HL-60 (cell line): Measurements from ENCODE around the gene SLC25A23.

ENCODE experiments used
- CTCF ChIP-seq: IDR thresholded peaks from one replicate; pipeline ENCODE4 v1.5.1; 2011; ENCODE audit warnings: low read length, control low read depth, inconsistent platforms; ENCODE audit not compliant: insufficient read depth
- POLR2AphosphoS5 ChIP-seq: IDR thresholded peaks from 2 replicates; pipeline ENCODE4 v1.6.1; 2012; ENCODE audit warnings: low read depth

GRCh38 chr19:6475321-6476108 is 15.9 kb upstream of the SLC25A23 start:
- TF ChIP-seq CTCF (no peak), POLR2AphosphoS5 (no peak)
